ENCODE results near the gene ADGRB2.
A peak's percentile ranks its signal among the peaks of the same experiment; 100 is the strongest.

The ADGRB2 gene

GRCh38 chr1:31795801-31796621 lies 31.9 kb upstream of the ADGRB2 start:
- DNase-seq (ENCODE audit: low read depth in 2 of 2), result no peak

- DNase-seq (ENCODE audit: low read depth in 2 of 2), result no peak
Observed at GRCh38 chr1:31795096-31795675, 31.0 kb upstream of the ADGRB2 start.

GRCh38 chr1:31793586-31794285 lies 29.6 kb upstream of the ADGRB2 start:
- no peak for DNase-seq (ENCODE audit: low read depth in 2 of 2)

GRCh38 chr1:31793086-31793485 lies 28.9 kb upstream of the ADGRB2 start:
- DNase-seq (ENCODE audit: low read depth in 2 of 2), result no peak

- no peak for DNase-seq (ENCODE audit: low read depth in 2 of 2)
Observed at GRCh38 chr1:31792541-31792940, 28.4 kb upstream of the ADGRB2 start.

- DNase-seq (ENCODE audit: low read depth in 2 of 2), result no peak
Observed at GRCh38 chr1:31792116-31792515, 28.0 kb upstream of the ADGRB2 start.

- no peak for DNase-seq (ENCODE audit: low read depth in 2 of 2)
Observed at GRCh38 chr1:31791131-31791858, 27.2 kb upstream of the ADGRB2 start.

GRCh38 chr1:31790641-31791091 lies 26.5 kb upstream of the ADGRB2 start:
- no peak for DNase-seq (ENCODE audit: low read depth in 2 of 2)

GRCh38 chr1:31790140-31790539 lies 26.0 kb upstream of the ADGRB2 start:
- no peak for DNase-seq (ENCODE audit: low read depth in 2 of 2)

- peak; percentile 96 to 98 for DNase-seq (ENCODE audit: low read depth in 2 of 2)
Observed at GRCh38 chr1:31789259-31790065, 25.3 kb upstream of the ADGRB2 start.

- DNase-seq (ENCODE audit: low read depth in 2 of 2), result no peak
Observed at GRCh38 chr1:31788825-31789256, 24.7 kb upstream of the ADGRB2 start.

- DNase-seq (ENCODE audit: low read depth in 2 of 2), result peak; percentile 77 to 86
Observed at GRCh38 chr1:31788138-31788824, 24.1 kb upstream of the ADGRB2 start.

GRCh38 chr1:31787786-31788137 lies 23.6 kb upstream of the ADGRB2 start:
- DNase-seq (ENCODE audit: low read depth in 2 of 2), result no peak

GRCh38 chr1:31787261-31787660 lies 23.1 kb upstream of the ADGRB2 start:
- DNase-seq (ENCODE audit: low read depth in 2 of 2), result no peak

- DNase-seq (ENCODE audit: low read depth in 2 of 2), result no peak
Observed at GRCh38 chr1:31786366-31787060, 22.4 kb upstream of the ADGRB2 start.

- DNase-seq (ENCODE audit: low read depth in 2 of 2), result no peak
Observed at GRCh38 chr1:31785947-31786290, 21.8 kb upstream of the ADGRB2 start.

- no peak for DNase-seq (ENCODE audit: low read depth in 2 of 2)
Observed at GRCh38 chr1:31785020-31785946, 21.1 kb upstream of the ADGRB2 start.

- no peak for DNase-seq (ENCODE audit: low read depth in 2 of 2)
Observed at GRCh38 chr1:31784356-31785019, 20.3 kb upstream of the ADGRB2 start.
